ENCODE measurements around the gene TCERG1L.

Gene TCERG1L

GRCh38 chr10:131231965-131232541, 79.5 kb downstream of the TCERG1L start:
- no peak overlapping the region for H3K27ac ChIP-seq
- no peak for DNase-seq (ENCODE audit: low read depth, low spot score)

- DNase-seq (ENCODE audit: low read depth, low spot score) = no peak
- no peak overlapping the region for H3K27ac ChIP-seq
These were observed 80.1 kb downstream of the TCERG1L start for GRCh38 chr10:131231323-131231964.

DNA sequence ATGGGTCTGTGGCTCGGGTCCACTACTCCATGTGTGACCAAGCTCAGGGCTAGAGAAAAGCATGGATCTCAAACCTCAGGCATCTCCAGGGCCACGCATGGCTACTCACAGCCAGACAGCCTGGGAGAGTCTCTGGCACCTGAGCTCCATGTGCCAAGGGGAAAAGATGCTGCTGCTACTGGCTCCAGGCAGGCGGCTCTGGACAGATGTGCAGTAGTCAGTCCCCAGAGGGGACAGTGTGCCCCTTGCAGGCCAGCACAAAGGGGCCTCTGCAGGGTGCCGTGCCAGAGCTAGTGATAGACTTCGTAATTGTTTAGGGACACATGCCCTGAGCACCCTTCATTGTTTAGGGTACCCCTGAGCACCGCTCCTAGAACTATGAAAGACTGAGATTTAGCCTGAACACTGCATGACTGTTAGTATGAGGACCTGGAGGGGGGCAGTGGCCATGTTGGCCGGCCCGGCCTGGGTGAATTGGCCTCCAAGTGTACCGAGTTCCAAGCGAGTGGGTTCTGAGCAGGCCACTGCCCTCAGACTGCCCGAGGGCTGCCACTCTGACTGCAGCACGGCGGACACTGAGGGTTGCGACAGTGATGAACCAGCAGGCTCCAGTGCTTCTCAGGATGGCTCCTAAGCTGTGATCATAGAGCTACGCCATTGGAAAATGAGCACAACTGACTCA, 80.7 kb downstream of the TCERG1L start:
- no peak for DNase-seq (ENCODE audit: low read depth, low spot score)
- H3K27ac ChIP-seq = no peak overlapping the region

GRCh38 chr10:131230166-131230565, 81.4 kb downstream of the TCERG1L start:
- no peak overlapping the region for H3K27ac ChIP-seq
- no peak for DNase-seq (ENCODE audit: low read depth, low spot score)

- no peak overlapping the region for H3K27ac ChIP-seq
- DNase-seq (ENCODE audit: low read depth, low spot score) = no peak
These were observed 84.3 kb downstream of the TCERG1L start for GRCh38 chr10:131227163-131227740.

DNA sequence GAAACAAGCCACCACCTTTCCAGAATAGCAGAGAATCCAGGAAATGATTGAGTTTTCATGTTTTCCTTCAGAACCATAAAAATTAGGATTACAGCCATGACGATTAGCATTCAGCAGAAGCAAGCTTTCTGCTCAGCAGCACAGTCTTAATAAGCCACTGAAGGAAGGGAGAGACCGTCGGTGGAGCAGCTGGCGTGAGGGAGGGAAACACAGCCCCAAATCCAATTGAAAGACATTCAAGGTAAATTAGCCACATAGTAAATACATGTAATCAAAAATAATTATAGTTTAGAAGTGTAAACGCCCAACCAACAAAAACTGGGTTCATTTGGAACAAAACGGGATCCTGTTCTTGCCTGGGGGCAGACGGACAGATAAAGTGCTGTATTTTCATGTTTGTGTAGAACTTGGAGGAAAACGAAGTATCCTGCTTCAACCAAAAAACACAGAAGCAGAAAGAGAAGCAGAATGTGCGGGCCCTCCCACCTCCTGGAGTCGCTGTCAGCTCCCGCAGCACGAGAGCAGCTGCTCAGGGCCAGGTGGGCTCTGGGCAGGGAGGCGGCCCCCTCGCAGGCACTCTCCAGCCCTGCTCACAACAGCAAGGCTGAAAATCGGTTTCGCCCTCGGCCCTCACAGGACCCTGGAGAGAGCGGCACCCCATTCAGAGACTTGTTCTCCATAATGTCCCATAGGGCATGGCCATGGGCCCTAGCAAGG, 84.9 kb downstream of the TCERG1L start:
- H3K27ac ChIP-seq = no peak overlapping the region
- DNase-seq (ENCODE audit: low read depth, low spot score) = no peak

DNA sequence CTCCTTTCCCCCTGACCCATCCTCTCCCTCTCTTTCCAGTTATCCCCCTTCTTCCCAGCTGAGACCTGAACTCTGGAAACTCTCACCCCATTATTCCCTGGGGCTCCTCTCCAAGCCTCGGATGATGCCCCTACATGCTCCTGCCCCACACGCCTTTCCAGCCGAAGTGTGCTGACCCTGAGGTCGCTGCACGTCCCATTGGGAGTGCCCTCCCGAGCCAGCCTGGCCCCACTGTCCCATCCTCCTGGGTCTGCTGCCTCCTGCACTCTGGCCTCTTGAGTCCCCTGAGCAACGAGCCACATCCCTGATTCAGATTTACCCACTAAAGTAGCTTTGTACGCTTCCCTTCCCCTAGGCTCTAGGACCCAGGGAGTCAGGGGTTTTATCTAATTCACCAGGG, 87.4 kb downstream of the TCERG1L start:
- DNase-seq (ENCODE audit: low read depth, low spot score) = no peak
- no peak overlapping the region for H3K27ac ChIP-seq

DNA sequence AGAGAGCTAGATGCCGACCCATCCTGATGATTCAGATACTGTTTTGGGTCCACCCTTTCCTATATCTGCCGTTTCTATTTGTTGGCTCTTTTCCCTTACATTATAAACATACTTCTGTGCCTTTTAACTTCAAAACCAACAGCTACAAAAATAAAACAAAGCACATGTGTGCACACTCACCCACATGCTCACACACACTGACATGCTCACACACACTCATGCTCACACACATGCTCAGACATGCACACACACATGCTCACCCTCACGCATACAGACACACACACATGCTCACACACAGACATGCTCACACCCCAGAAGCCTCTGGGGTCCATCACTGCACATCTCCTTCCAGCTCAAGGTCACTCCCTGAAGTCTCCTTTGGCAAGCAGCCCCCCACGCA, 88.1 kb downstream of the TCERG1L start:
- no peak for DNase-seq (ENCODE audit: low read depth, low spot score)
- H3K27ac ChIP-seq = no peak overlapping the region

DNA sequence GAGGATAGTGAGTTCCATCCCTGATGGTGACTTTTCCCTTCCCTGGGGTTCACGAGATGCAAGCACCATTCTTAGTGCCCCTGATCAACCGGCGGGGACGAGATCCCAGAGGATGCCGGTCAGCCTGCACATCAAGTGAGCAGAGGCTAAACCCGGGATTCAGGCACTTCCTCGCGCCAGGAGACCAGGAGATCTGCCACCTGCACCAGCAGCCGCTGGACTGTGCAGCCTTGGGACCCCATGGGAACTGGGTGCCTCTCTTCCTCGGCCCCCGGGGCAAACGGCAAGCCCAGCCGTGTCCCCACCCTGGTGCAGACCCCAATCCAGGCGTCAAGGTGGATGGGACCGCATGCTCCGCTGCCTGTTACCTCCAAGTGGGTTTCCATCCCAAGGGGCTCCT, 88.5 kb downstream of the TCERG1L start:
- no peak for DNase-seq (ENCODE audit: low read depth, low spot score)
- H3K27ac ChIP-seq = no peak overlapping the region

DNA sequence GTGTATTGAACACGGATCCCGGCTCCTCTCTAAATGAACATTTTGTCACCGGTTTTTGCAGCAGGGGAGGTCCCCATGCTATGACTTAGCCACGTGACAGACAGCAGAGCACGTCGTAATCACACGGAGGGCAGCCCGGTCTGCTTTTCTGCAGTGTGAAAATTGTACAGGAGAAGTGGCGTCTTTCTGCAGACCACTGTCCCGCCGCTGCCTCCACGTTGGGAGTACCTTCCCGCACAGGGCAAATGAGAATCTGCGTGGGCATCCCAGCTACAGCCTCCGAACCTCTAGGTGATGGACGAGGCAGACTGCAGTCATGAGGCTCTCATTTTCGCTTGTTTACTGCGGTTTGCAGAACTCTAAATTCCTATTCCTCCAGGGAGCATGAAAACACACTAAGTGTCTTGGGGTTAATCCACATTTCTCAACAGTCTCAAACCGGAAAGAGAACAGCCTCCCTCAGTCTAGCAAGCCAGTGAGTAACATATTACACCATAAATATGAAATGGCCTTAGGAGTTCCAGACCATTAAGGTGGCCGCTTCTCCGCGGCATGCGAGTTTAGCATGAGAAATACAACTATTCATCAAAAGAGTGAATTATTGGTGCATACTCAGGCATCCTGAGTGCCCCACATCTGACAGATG, 89.8 kb downstream of the TCERG1L start:
- no peak for DNase-seq (ENCODE audit: low read depth, low spot score)
- H3K27ac ChIP-seq = no peak overlapping the region

DNA sequence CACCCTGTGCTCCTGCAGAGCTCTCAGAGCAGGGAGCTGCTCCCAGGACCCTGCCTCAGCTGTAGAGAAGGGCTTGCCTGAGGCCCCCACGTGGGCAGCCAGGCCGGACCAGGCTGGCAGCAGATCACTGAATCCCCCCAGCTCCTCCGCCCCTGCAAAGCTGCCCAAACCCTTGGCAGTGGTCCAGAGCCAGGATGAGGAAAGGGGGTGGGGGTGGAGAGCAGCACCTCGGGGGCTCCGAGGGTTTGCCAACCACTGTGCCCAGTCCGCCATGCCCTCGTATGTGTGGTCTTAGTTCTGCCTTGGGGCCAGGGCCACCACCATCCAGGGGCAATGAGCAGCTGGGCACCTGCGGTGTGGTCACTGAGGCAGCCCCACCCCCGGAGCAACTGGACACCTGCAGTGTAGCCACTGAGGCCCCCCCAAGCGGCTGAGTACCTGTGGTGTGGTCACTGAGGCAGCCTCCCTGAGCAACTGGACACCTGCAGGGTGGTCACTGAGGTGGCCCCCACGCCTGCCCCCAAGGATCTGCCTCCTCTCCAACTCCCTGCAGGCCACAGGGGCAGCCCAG, 90.8 kb downstream of the TCERG1L start:
- DNase-seq (ENCODE audit: low read depth, low spot score) = no peak
- H3K27ac ChIP-seq = no peak overlapping the region

DNA sequence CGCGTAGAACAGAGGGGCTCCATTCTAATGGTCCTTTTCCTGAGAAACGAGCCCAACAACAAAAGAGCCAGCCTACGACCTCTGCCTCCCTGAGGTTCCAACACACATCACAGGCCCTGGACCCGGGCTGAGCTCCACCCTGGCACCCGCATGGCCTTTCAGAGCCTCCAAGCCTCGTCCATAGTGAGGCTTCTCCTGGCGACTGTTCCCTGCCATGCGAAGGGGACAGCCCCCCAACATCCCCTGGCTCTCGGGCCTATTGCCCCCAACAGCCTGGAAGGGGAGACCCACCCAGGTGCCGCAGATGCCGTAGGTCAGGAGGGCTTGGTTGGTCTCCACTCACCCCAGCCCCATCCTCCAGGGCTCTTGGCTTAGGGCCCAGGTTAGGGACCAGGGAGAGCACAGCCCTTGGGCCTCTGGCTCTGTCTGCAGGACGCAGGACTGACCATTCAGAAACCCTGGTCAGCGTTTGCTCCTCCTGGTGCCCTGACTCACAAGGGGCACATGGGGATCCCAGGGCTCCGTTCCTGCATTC, 91.5 kb downstream of the TCERG1L start:
- DNase-seq (ENCODE audit: low read depth, low spot score) = no peak
- no peak overlapping the region for H3K27ac ChIP-seq

DNA sequence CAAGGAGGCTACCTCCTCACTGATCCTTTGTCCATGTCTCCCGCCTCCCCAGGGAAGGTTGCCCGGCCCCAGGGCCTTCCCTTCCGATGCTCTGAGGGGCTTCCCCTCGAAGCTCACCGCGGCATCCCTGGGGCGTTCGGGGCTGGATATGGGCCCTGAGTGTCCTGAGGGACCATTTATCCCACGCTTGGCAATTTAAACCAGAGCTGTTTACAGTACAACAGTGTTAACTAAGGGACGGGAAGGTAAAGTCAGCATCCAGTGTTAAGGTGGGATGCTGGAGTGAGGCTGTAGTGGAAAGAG, 92.0 kb downstream of the TCERG1L start:
- no peak overlapping the region for H3K27ac ChIP-seq
- no peak for DNase-seq (ENCODE audit: low read depth, low spot score)

GRCh38 chr10:131218811-131219583, 92.5 kb downstream of the TCERG1L start:
- H3K27ac ChIP-seq = no peak overlapping the region
- no peak for DNase-seq (ENCODE audit: low read depth, low spot score)

DNA sequence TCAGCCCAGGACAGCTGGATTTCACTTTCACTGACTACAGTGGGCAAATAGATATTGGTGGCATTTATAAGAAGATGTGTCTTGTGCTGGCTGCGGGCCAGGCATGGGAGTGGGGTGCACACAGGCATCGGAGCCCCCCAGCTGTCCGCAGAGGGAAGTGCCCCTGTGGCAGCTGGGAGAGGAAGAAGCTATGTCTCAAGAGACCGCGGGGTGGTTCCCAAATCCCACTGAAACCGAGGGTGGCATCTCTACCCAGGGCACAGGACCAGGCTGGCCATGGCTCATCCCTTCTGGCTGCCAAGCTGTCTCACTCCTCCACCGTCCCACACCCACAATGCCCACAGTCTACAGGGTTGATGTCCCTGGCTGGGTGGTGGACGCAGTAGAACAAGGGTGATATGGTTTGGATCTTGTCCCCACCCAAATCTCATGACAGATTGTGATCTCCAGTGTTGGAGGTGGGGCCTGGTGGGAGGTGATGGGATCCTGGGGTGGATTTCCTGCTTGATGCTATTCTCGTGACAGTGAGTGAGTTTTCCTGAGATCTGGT, 94.8 kb downstream of the TCERG1L start:
- DNase-seq (ENCODE audit: low read depth, low spot score) = no peak
- H3K27ac ChIP-seq = no peak overlapping the region

GRCh38 chr10:131215776-131216175, 95.7 kb downstream of the TCERG1L start:
- no peak overlapping the region for H3K27ac ChIP-seq
- no peak for DNase-seq (ENCODE audit: low read depth, low spot score)

DNA sequence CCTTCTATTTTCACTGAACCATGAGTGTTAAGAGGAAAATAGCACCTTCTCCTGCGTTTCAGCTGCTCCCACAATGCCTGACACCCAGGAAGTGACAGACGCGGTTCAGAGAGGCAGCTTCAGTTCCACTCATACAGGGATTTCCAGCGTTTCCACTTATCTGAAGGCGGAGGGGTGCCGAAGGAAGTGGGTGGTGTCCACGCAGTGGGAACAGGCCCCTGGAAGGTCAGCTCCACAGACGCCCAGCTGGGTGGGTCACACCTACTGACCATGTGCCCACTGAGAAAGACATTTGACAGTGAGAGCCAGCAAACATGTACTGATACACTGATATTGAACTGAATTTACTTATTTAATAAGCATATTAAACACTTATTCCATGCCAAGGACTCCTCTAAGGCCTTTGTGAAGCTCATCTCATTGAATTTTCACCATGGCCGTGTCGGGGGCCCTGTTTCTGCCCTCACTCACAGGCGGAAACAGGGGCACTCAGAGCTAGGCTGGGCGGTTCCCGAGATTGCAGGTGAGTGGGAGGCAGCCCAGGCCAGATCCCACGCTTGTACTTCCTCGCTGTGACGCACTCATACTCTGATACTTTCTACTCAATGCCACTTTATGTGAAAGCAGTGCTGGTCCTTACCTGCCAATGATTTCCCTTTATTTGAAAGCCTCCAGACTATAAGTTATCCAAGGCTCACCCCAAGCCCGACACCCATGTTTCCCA, 96.8 kb downstream of the TCERG1L start:
- no peak overlapping the region for H3K27ac ChIP-seq
- DNase-seq (ENCODE audit: low read depth, low spot score) = no peak

DNA sequence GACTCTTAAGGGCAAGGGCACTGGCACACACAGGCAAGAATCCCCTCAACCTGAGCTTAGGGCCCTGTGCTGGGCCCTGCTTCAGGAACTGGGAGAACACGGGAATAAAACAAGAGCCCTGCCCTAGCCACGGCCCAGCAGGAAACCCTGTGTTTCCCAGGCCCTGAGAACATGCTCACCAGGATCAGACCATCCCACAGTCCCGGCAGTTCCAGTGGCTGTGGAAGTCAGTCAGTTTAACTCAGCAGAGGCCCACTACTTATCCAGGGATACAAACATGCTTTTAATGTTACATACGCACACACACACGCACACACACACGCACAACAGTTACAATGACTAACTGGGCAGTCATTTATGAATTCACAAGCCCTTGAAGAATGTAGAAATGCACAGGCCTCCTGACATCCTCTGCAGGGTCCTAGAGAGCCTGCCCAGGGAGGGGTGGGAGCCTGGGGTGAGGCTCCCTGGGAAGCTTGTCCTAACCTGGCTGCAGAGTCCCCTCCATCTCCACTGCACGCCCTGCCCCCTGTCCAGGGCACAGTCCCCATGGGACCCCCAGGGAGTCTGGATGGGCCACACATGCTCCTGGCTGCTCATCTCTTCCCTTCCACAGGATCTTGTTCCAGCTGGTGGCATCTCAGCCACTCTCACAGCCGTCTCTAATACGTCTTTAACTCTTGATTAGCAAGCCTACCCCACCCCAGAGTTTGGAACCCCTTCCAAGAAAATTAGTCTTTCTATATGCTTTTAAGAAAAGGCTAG, 97.6 kb downstream of the TCERG1L start:
- no peak overlapping the region for H3K27ac ChIP-seq
- DNase-seq (ENCODE audit: low read depth, low spot score) = no peak

Measured in epithelial cell of prostate (primary cell).